HEK293 (cell line): ENCODE data around the gene ZNF462.

Experiments
- CTCF ChIA-PET: fragments of 350-600 bp; formaldehyde crosslinking; extraction: SDS; loops from one replicate; lab custom pipeline; 2021; ENCODE audit warnings: antibody characterized with exemption; lab: Yijun Ruan, JAX
- POLR2A ChIA-PET: fragments of 300-600 bp; formaldehyde crosslinking; extraction: SDS; loops from one replicate; lab custom pipeline; 2020; ENCODE audit warnings: antibody characterized with exemption, inconsistent platforms; lab: Yijun Ruan, JAX
- H3K27ac ChIP-seq: fragments of 200-500 bp; sonication (Bioruptor generic); 2 replicates; pipeline ENCODE4 v1.5.1; 2014; ENCODE audit warnings: low read depth, low read length, control low read depth, inconsistent platforms; ENCODE audit errors: extremely low read depth
- H3K36me3 ChIP-seq, 2 experiments: fragments of 200-500 bp in 1 of 2; sonication (Bioruptor generic) in 1 of 2; 1 replicate in 1 of 2; 2 replicates in 1 of 2; pipeline ENCODE4 v1.5.1; 2014 to 2017; ENCODE audit warnings: inconsistent platforms in 2 of 2, low read length in 2 of 2; ENCODE audit not compliant: control insufficient read depth in 2 of 2, insufficient read depth in 1 of 2
- H3K4me1 ChIP-seq: fragments of 200-500 bp; sonication (Bioruptor generic); 2 replicates; pipeline ENCODE4 v1.5.1; 2014; ENCODE audit warnings: mild to moderate bottlenecking, low read length, inconsistent platforms; ENCODE audit not compliant: control insufficient read depth, insufficient read depth
- H3K4me3 ChIP-seq: 2 replicates; pipeline ENCODE4 v1.5.1; 2011; ENCODE audit warnings: low read depth, mild to moderate bottlenecking, control low read depth, low read length, moderate library complexity
- H3K9me3 ChIP-seq: fragments of 200-500 bp; sonication (Bioruptor generic); 2 replicates; pipeline ENCODE4 v1.5.1; 2014; ENCODE audit warnings: low read depth, low read length, inconsistent platforms; ENCODE audit not compliant: control insufficient read depth, insufficient read depth
- CTCF ChIP-seq: fragments of 450-650 bp; formaldehyde crosslinking; IDR thresholded peaks from 2 replicates; pipeline ENCODE4 v1.5.1; 2016; ENCODE audit warnings: missing biosample characterization, missing genetic modification characterization
- EGR2 ChIP-seq: fragments of 450-650 bp; formaldehyde crosslinking; IDR thresholded peaks from 2 replicates; pipeline ENCODE4 v1.5.1; 2016; ENCODE audit warnings: low read depth, missing biosample characterization, missing genetic modification characterization
- KLF8 ChIP-seq: fragments of 450-650 bp; formaldehyde crosslinking; IDR thresholded peaks from 2 replicates; pipeline ENCODE4 v1.5.1; 2016; ENCODE audit warnings: missing biosample characterization, missing genetic modification characterization
- MZF1 ChIP-seq: fragments of 450-650 bp; formaldehyde crosslinking; IDR thresholded peaks from 2 replicates; pipeline ENCODE4 v1.5.1; 2017; ENCODE audit warnings: missing biosample characterization, missing genetic modification characterization, borderline replicate concordance
- OVOL3 ChIP-seq: fragments of 450-650 bp; formaldehyde crosslinking; IDR thresholded peaks from 2 replicates; pipeline ENCODE4 v1.5.1; 2016; ENCODE audit warnings: missing biosample characterization, missing genetic modification characterization
- REPIN1 ChIP-seq: fragments of 450-650 bp; formaldehyde crosslinking; IDR thresholded peaks from 2 replicates; pipeline ENCODE4 v1.5.1; 2017; ENCODE audit warnings: missing biosample characterization, missing genetic modification characterization, low read depth
- SP2 ChIP-seq: fragments of 450-650 bp; formaldehyde crosslinking; IDR thresholded peaks from 2 replicates; pipeline ENCODE4 v1.5.1; 2016; ENCODE audit warnings: missing biosample characterization, missing genetic modification characterization
- SP7 ChIP-seq: fragments of 450-650 bp; formaldehyde crosslinking; IDR thresholded peaks from 2 replicates; pipeline ENCODE4 v1.5.1; 2016; ENCODE audit warnings: missing biosample characterization, missing genetic modification characterization
- ZBTB7A ChIP-seq: fragments of 450-650 bp; formaldehyde crosslinking; IDR thresholded peaks from 2 replicates; pipeline ENCODE4 v1.5.1; 2016; ENCODE audit warnings: low read depth, missing biosample characterization, missing genetic modification characterization
- ZNF112 ChIP-seq: fragments of 450-650 bp; formaldehyde crosslinking; IDR thresholded peaks from 2 replicates; pipeline ENCODE4 v1.5.0; 2017; ENCODE audit warnings: missing biosample characterization, missing genetic modification characterization
- ZNF121 ChIP-seq: fragments of 450-650 bp; formaldehyde crosslinking; IDR thresholded peaks from 2 replicates; pipeline ENCODE4 v1.5.1; 2016; ENCODE audit warnings: missing biosample characterization, missing genetic modification characterization
- ZNF175 ChIP-seq: fragments of 450-650 bp; formaldehyde crosslinking; IDR thresholded peaks from 2 replicates; pipeline ENCODE4 v1.5.1; 2016; ENCODE audit warnings: missing biosample characterization, missing genetic modification characterization
- ZNF18 ChIP-seq: fragments of 450-650 bp; formaldehyde crosslinking; IDR thresholded peaks from 2 replicates; pipeline ENCODE4 v1.5.1; 2016; ENCODE audit warnings: missing biosample characterization, missing genetic modification characterization
- ZNF2 ChIP-seq: fragments of 450-650 bp; formaldehyde crosslinking; IDR thresholded peaks from 2 replicates; pipeline ENCODE4 v1.5.1; 2016; ENCODE audit warnings: missing biosample characterization, missing genetic modification characterization
- ZNF223 ChIP-seq: fragments of 450-650 bp; formaldehyde crosslinking; IDR thresholded peaks from 2 replicates; pipeline ENCODE4 v1.5.1; 2016; ENCODE audit warnings: missing biosample characterization, missing genetic modification characterization
- ZNF239 ChIP-seq: fragments of 450-650 bp; formaldehyde crosslinking; IDR thresholded peaks from 2 replicates; pipeline ENCODE4 v1.5.1; 2016; ENCODE audit warnings: missing biosample characterization, missing genetic modification characterization
- ZNF416 ChIP-seq: fragments of 450-650 bp; formaldehyde crosslinking; IDR thresholded peaks from 2 replicates; pipeline ENCODE4 v1.5.1; 2016; ENCODE audit warnings: missing biosample characterization, missing genetic modification characterization
- ZNF433 ChIP-seq: fragments of 450-650 bp; formaldehyde crosslinking; IDR thresholded peaks from 2 replicates; pipeline ENCODE4 v1.5.1; 2016; ENCODE audit warnings: missing biosample characterization, missing genetic modification characterization, low read depth
- ZNF548 ChIP-seq: fragments of 450-650 bp; formaldehyde crosslinking; IDR thresholded peaks from 2 replicates; pipeline ENCODE4 v1.5.1; 2016; ENCODE audit warnings: missing biosample characterization, missing genetic modification characterization
- ZNF600 ChIP-seq: fragments of 450-650 bp; formaldehyde crosslinking; IDR thresholded peaks from 2 replicates; pipeline ENCODE4 v1.5.1; 2016; ENCODE audit warnings: missing biosample characterization, missing genetic modification characterization
- ZNF626 ChIP-seq: fragments of 450-650 bp; sonication (Bioruptor Pico); formaldehyde crosslinking; IDR thresholded peaks from 2 replicates; pipeline ENCODE4 v1.5.1; 2018; ENCODE audit warnings: missing biosample characterization, missing genetic modification characterization, inconsistent platforms
- ZNF791 ChIP-seq: fragments of 450-650 bp; formaldehyde crosslinking; IDR thresholded peaks from 2 replicates; pipeline ENCODE4 v1.5.1; 2016; ENCODE audit warnings: missing biosample characterization, missing genetic modification characterization
- ZSCAN16 ChIP-seq: fragments of 450-650 bp; formaldehyde crosslinking; IDR thresholded peaks from 2 replicates; pipeline ENCODE4 v1.5.1; 2016; ENCODE audit warnings: missing biosample characterization, missing genetic modification characterization
- TF ChIP-seq, protein P1 (sequence below): fragments of 450-650 bp; formaldehyde crosslinking; conservative IDR thresholded peaks from 2 replicates; pipeline ENCODE4 v1.5.1; 2016; ENCODE audit warnings: low read depth, missing biosample characterization, missing genetic modification characterization

ZNF462 gene

GRCh38 chr9:106835840-106836239 is 27.1 kb upstream of the ZNF462 start (continued):
- TF ChIP-seq, protein P1, sequence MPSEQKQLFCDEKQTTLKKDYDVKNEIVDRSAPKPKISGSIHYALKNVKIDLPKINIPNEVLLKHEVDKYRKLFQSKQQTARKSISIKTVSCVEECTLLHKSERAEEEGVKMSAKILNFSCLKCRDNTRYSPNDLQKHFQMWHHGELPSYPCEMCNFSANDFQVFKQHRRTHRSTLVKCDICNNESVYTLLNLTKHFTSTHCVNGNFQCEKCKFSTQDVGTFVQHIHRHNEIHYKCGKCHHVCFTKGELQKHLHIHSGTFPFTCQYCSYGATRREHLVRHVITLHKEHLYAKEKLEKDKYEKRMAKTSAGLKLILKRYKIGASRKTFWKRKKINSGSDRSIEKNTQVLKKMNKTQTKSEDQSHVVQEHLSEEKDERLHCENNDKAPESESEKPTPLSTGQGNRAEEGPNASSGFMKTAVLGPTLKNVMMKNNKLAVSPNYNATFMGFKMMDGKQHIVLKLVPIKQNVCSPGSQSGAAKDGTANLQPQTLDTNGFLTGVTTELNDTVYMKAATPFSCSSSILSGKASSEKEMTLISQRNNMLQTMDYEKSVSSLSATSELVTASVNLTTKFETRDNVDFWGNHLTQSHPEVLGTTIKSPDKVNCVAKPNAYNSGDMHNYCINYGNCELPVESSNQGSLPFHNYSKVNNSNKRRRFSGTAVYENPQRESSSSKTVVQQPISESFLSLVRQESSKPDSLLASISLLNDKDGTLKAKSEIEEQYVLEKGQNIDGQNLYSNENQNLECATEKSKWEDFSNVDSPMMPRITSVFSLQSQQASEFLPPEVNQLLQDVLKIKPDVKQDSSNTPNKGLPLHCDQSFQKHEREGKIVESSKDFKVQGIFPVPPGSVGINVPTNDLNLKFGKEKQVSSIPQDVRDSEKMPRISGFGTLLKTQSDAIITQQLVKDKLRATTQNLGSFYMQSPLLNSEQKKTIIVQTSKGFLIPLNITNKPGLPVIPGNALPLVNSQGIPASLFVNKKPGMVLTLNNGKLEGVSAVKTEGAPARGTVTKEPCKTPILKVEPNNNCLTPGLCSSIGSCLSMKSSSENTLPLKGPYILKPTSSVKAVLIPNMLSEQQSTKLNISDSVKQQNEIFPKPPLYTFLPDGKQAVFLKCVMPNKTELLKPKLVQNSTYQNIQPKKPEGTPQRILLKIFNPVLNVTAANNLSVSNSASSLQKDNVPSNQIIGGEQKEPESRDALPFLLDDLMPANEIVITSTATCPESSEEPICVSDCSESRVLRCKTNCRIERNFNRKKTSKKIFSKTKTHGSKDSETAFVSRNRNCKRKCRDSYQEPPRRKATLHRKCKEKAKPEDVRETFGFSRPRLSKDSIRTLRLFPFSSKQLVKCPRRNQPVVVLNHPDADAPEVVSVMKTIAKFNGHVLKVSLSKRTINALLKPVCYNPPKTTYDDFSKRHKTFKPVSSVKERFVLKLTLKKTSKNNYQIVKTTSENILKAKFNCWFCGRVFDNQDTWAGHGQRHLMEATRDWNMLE = no peak
- TF ChIP-seq KLF8 (tag by site-specific recombination) (no peak), ZNF433 (tag by site-specific recombination) (no peak), ZNF175 (tag by site-specific recombination) (no peak), ZNF791 (tag by site-specific recombination) (no peak), ZSCAN16 (tag by site-specific recombination) (no peak), SP2 (no peak), CTCF (no peak)

DNA sequence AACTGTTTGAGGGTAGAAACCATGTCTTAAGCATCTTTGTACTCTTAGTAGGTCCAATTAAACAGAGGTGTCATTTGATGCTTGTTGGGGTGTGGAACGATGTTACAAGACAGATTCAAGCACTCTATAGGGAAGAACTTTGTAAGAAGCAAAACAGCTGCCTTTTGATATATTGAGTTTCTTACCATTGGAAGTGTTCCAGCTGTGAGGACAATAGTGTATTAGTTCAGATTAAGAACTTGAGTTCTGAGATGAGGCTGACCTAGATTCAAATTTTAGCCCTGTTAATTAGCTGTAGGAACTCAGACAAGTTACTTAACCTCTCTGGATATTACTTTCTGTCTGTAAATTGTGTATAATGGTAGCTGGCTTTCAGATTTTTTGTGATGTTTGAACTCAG is 19.6 kb upstream of the ZNF462 start:
- POLR2A ChIA-PET = no interaction called here
- Histone ChIP-seq H3K9me3 (no peaks in the 10 kb centered on the region), H3K27ac (no peak overlapping the region), H3K36me3 (no peaks in the 10 kb centered on the region), H3K4me1 (no peaks in the 10 kb centered on the region), H3K4me3 (no peak overlapping the region)
- no peak for TF ChIP-seq ZNF600 (tag by site-specific recombination)
- CTCF ChIA-PET = interaction anchor here (0.9 kb wide), 1 partner anchor 294 kb away, joined by 3 read pairs; no protein-coding TSS in a partner anchor

DNA sequence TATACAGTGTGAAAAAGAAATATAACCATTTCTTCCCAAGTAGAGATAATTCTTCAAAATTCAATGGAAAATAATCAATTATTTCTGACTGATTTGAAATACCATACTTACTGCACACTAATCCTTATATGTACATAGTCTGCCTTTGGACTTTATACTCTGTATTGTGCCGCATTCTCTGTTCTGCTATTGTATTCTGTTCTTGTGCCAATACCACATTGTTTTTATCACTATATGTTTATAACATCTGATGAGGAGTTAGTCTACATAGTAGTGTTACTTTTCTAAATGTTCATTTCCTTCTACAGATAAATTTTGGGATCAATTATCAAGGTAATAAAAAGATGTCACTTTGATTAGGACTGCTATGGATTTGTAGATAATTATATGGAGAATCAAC is 16.7 kb upstream of the ZNF462 start:
- no peak for TF ChIP-seq ZNF2
- TF ChIP-seq ZNF600 (tag by site-specific recombination) = no peak
- TF ChIP-seq, all 188 proteins: peak for 0
- Histone ChIP-seq H3K27ac (no peak overlapping the region), H3K4me1 (no peaks in the 10 kb centered on the region), H3K36me3 (no peaks in the 10 kb centered on the region), H3K9me3 (no peaks in the 10 kb centered on the region), H3K4me3 (no peak overlapping the region)
- ChIA-PET POLR2A (no interaction called here), CTCF (no interaction called here)

DNA sequence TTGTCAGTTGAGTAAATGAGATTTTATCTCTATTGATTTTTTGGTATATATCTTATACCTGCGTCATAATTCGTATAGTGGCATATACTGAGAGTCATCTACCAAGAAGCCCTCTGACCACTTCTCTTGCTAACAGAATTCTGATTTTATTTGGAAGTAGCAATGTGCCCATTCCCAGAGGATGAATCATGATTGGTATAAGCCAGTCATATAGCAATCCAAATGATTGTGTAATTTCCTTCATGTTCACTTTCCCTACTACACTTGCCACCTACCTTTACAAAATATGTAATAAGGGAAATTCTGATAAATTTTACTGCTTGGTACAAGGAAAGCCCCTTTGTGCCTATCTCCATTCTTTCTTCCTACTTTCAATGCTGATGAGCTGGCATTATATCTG is 16.1 kb upstream of the ZNF462 start:
- Histone ChIP-seq H3K27ac (no peak overlapping the region), H3K9me3 (no peaks in the 10 kb centered on the region), H3K36me3 (no peaks in the 10 kb centered on the region), H3K4me3 (no peak overlapping the region), H3K4me1 (no peaks in the 10 kb centered on the region)
- CTCF ChIA-PET = no interaction called here
- POLR2A ChIA-PET = no interaction called here
- TF ChIP-seq ZNF223 (tag by site-specific recombination) = no peak
- TF ChIP-seq ZNF18 (tag by site-specific recombination) = no peak
- no peak for TF ChIP-seq ZNF112 (tag by site-specific recombination)
- TF ChIP-seq REPIN1 (tag by site-specific recombination) = no peak
- TF ChIP-seq OVOL3 = no peak
- TF ChIP-seq ZNF121 (tag by site-specific recombination) = no peak
- TF ChIP-seq ZNF548 (tag by site-specific recombination) = no peak
- TF ChIP-seq EGR2 = no peak
- no peak for TF ChIP-seq ZNF239 (tag by site-specific recombination)
- no peak for TF ChIP-seq SP7 (tag by site-specific recombination)
- no peak for TF ChIP-seq MZF1 (tag by site-specific recombination)
- TF ChIP-seq ZNF626 (tag by site-specific recombination) = no peak
- TF ChIP-seq ZBTB7A = no peak
- TF ChIP-seq ZNF416 = no peak
